KG1 (cell line): ENCODE measurements around the gene PCDHA1.
"Not testable (repeated sequence)": the region's sequence is repeated elsewhere in the genome, so short reads cannot be mapped to it uniquely, and the experiment has no call there.

Experiments
- DNase-seq: peaks from one replicate; lab custom pipeline; 2025; lab: John Stamatoyannopoulos, UW

PCDHA1 gene

GRCh38 chr5:140849831-140850634 is 64.1 kb downstream of the PCDHA1 start:
- DNase-seq = not testable (repeated sequence)

GRCh38 chr5:140855772-140856674 is 70.1 kb downstream of the PCDHA1 start, which contains the start of gene PCDHA10:
PCDHA10 (plus strand) TSS chr5:140855897; CDS start chr5:140856049, 152 bp downstream.
- no peak for DNase-seq

DNA sequence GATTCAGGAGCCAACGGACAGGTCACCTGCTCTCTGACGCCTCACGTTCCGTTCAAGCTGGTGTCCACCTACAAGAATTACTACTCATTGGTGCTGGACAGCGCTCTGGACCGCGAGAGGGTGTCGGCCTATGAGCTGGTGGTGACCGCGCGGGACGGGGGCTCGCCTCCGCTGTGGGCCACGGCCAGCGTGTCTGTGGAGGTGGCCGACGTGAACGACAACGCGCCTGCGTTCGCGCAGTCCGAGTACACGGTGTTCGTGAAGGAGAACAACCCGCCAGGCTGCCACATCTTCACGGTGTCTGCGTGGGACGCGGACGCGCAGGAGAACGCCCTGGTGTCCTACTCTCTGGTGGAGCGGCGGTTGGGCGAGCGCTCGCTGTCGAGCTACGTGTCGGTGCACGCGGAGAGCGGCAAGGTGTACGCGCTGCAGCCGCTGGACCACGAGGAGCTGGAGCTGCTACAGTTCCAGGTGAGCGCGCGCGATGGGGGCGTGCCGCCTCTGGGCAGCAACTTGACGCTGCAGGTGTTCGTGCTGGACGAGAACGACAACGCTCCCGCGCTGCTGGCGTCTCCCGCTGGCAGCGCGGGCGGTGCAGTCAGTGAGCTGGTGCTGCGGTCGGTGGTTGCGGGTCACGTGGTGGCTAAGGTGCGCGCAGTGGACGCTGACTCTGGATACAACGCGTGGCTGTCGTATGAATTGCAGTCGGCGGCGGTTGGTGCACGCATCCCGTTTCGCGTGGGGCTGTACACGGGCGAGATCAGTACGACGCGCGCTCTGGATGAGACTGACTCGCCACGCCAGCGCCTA is 71.4 kb downstream of the PCDHA1 start:
- no peak for DNase-seq

- DNase-seq = no peak
Observed at GRCh38 chr5:140857987-140858240, 72.0 kb downstream of the PCDHA1 start.

DNA sequence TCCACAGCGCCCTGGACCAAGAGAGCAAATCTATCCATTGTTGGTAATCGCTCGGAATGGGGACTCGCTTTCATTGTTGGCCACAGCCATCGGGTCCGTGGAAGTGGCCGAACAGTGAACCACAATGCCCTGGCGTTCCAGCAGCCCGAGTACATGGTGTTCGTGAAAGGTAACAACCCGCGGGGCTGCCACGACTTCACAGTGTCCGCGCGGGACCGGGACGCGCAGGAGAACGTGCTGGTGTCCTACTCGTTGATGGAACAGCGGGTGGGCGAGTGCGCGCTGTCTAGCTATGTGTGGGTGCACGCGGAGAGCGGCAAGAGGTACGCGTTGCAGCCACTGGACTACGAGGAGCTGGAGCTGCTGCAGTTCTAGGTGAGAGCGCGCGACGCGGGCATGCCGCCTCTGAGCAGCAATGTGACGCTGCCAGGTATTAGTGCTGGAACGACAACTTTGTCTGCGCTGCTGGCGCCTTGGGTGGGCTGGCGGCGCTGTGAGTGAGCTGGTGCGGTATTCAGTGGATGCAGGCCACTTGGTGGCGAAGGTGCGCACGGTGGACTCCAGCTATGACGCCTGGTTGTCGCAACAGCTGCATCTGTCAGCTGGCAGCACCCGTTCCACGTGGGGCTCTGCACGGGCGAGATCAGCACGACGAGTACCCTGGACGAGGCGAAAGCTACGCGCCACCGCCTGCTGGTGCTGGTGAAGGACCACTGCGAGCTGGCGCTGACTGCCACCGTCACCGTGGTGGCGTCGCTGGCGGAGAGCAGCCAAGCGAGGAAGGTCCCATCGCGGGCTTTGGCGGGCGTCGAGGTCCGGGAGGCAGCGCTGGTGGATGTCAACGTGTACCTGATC is 76.7 kb downstream of the PCDHA1 start:
- DNase-seq = no peak

- no peak for DNase-seq
Observed at GRCh38 chr5:140868721-140869554, 83.0 kb downstream of the PCDHA1 start, which contains the start of gene PCDHA11. PCDHA11 (plus strand) TSS chr5:140868957; CDS start chr5:140869104, 147 bp downstream.

DNA sequence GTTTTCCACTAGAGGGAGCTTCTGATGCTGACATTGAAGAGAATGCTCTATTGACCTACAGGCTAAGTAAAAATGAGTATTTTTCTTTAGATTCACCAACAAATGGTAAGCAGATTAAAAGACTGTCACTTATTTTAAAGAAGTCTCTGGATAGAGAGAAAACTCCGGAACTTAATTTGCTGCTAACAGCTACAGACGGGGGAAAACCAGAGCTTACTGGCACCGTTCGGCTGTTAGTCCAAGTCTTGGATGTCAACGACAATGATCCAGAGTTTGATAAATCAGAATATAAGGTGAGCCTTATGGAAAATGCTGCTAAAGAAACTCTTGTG is 83.6 kb downstream of the PCDHA1 start:
- no peak for DNase-seq

DNA sequence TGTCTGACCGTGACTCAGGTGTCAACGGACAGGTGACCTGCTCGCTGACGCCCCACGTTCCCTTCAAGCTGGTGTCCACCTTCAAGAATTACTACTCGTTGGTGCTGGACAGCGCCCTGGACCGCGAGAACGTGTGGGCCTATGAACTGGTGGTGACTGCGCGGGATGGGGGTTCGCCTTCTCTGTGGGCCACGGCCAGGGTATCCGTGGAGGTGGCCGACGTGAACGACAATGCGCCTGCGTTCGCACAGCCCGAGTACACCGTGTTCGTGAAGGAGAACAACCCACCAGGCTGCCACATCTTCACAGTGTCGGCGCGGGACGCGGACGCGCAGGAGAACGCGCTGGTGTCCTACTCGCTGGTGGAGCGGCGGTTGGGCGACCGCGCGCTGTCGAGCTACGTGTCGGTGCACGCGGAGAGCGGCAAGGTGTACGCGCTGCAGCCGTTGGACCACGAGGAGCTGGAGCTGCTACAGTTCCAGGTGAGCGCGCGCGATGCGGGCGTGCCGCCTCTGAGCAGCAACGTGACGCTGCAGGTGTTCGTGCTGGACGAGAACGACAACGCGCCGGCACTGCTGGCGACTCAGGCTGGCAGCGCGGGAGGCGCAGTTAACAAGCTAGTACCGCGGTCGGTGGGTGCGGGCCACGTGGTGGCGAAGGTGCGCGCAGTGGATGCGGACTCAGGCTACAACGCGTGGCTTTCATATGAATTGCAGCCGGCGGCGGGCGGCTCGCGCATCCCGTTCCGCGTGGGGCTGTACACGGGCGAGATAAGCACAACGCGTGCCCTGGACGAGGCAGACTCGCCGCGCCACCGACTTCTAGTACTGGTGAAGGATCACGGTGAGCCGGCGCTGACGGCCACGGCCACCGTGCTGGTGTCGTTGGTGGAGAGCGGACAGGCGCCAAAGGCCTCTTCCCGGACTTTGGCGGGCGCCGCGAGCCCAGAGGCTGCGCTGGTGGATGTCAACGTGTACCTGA is 84.6 kb downstream of the PCDHA1 start:
- no peak for DNase-seq

GRCh38 chr5:140875085-140876065 is 89.4 kb downstream of the PCDHA1 start, which contains the start of gene PCDHA12:
PCDHA12 (plus strand) TSS chr5:140875308; CDS start chr5:140875473, 165 bp downstream.
- DNase-seq = no peak

DNA sequence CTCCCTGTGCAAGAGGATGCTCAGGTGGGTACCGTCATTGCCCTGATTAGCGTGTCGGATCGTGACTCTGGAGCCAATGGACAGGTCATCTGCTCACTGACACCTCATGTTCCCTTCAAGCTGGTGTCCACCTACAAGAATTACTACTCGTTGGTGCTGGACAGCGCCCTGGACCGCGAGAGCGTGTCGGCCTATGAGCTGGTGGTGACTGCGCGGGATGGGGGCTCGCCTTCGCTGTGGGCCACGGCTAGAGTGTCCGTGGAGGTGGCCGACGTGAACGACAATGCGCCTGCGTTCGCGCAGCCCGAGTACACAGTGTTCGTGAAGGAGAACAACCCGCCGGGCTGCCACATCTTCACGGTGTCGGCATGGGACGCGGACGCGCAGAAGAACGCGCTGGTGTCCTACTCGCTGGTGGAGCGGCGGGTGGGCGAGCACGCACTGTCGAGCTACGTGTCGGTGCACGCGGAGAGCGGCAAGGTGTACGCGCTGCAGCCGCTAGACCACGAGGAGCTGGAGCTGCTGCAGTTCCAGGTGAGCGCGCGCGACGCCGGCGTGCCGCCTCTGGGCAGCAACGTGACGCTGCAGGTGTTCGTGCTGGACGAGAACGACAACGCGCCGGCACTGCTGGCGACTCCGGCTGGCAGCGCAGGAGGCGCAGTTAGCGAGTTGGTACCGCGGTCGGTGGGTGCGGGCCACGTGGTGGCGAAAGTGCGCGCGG is 90.8 kb downstream of the PCDHA1 start:
- DNase-seq = not testable (repeated sequence)

DNA sequence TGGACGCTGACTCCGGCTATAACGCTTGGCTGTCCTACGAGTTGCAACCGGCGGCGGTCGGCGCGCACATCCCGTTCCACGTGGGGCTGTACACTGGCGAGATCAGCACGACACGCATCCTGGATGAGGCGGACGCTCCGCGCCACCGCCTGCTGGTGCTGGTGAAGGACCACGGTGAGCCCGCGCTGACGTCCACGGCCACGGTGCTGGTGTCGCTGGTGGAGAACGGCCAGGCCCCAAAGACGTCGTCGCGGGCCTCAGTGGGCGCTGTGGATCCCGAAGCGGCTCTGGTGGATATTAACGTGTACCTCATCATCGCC is 91.3 kb downstream of the PCDHA1 start:
- DNase-seq = no peak

DNA sequence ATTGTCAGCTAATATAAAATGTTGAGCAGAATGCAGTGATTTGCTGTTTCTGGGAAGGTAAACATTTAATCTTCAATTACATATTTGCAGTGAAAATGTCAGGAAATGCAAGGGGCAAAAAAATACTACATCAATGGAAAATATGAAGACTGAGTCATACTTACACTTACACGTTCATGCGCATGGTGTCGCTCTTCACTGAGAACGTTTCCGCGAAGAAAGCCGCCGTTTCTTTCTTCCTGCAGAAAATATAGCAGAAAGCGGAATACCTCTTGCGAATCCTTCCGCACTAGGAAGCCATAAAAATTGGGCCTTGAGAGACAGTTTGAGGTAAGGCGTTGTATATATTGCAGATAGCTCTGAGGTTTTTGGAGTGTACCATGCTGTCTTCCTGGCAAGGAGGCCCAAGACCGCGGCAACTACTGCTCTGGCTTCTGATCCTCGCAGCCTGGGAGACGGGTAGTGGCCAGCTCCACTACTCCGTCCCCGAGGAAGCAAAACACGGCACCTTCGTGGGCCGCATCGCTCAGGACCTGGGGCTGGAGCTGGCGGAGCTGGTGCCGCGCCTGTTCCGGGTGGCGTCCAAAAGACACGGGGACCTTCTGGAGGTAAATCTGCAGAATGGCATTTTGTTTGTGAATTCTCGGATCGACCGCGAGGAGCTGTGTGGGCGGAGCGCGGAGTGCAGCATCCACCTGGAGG is 96.1 kb downstream of the PCDHA1 start, which contains the start of gene PCDHA13:
Gene PCDHA13 (plus strand): TSS at position 236 of the 702 bp plus-strand sequence. CDS start 145 bp downstream, at position 381.
- no peak for DNase-seq

DNA sequence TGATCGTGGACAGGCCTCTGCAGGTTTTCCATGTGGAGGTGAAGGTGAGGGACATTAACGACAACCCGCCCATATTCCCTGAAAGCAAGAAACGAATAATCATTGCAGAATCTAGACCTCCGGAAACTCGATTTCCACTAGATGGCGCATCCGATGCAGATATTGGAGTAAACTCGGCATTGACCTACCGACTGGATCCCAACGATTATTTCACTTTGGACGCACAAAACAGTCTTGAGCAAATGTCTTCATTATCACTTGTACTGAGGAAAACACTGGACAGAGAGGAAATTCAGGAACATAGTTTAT is 96.6 kb downstream of the PCDHA1 start:
- DNase-seq = no peak

DNA sequence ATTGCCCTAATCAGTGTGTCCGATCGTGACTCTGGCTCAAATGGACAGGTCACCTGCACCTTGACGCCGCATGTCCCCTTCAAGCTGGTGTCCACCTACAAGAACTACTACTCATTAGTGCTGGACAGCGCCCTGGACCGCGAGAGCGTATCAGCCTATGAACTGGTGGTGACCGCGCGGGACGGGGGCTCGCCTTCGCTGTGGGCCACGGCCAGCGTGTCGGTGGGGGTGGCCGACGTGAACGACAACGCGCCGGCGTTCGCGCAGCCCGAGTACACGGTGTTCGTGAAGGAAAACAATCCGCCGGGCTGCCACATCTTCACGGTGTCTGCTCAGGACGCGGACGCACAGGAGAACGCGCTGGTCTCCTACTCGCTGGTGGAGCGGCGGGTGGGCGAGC is 97.4 kb downstream of the PCDHA1 start:
- DNase-seq = no peak

GRCh38 chr5:140883927-140884697 is 98.2 kb downstream of the PCDHA1 start:
- no peak for DNase-seq

- DNase-seq = no peak
Observed at GRCh38 chr5:140916325-140916724, 130.4 kb downstream of the PCDHA1 start.
